Transverse colon (tissue), 4 donors: ENCODE measurements around the gene ADAT2. TPM values are rescaled to one million over a fixed set of nuclear protein-coding genes. Genes with fewer than 3 reads are reported as not detected.
"Not testable (repeated sequence)": the region's sequence is repeated elsewhere in the genome, so short reads cannot be mapped to it uniquely, and the experiment has no call there.

ENCODE experiments used
- DNase-seq: peaks from one replicate; pipeline ENCODE4 v3.0.0-alpha.2; 2019
- H3K27ac ChIP-seq, 4 donors: fragments of 200-600 bp; sonication (generic); 2 replicates each; pipeline ENCODE4 v1.5.1; 2016 to 2018; ENCODE audit warnings: inconsistent platforms in 4 of 4
- H3K27me3 ChIP-seq: fragments of 200-600 bp; sonication (generic); 2 replicates; pipeline ENCODE4 v1.5.1; 2017; ENCODE audit warnings: inconsistent platforms
- H3K36me3 ChIP-seq, 4 donors: fragments of 200-600 bp; sonication (generic); 2 replicates each; pipeline ENCODE4 v1.5.1; 2017 to 2019; ENCODE audit warnings: inconsistent platforms in 4 of 4
- H3K4me1 ChIP-seq, 4 donors: fragments of 200-600 bp; sonication (generic); 2 replicates each; pipeline ENCODE4 v1.5.1; 2017 to 2020; ENCODE audit warnings: inconsistent platforms in 4 of 4
- H3K4me3 ChIP-seq, 4 donors: fragments of 200-600 bp; sonication (generic); 1 replicate in 1 of 4; 2 replicates in 3 of 4; pipeline versions ENCODE4 v1.5.1 to v1.6.1; 2017 to 2019; ENCODE audit warnings: inconsistent platforms in 4 of 4
- H3K9me3 ChIP-seq, 2 donors: fragments of 200-600 bp; sonication (generic); 2 replicates each; pipeline ENCODE4 v1.5.1; 2017 to 2019; ENCODE audit warnings: inconsistent platforms in 2 of 2
- EP300 ChIP-seq: sonication (generic); formaldehyde crosslinking; IDR thresholded peaks from one replicate; pipeline ENCODE4 v1.6.1; 2017; ENCODE audit warnings: antibody characterized with exemption, low read depth
- POLR2A ChIP-seq: fragments of 450-650 bp; IDR thresholded peaks from one replicate; pipeline ENCODE4 v1.6.1; 2016; ENCODE audit warnings: antibody characterized with exemption, mild to moderate bottlenecking, moderate library complexity
- POLR2AphosphoS5 ChIP-seq, 3 donors: sonication (generic); formaldehyde crosslinking; IDR thresholded peaks; one replicate each; pipeline ENCODE4 v1.6.1; 2016; ENCODE audit warnings: antibody characterized with exemption in 3 of 3
- WGBS, 2 donors: methylation state at CpG; one replicate each; pipeline ENCODE4 v1.1.5; 2018; ENCODE audit warnings: low coverage in 1 of 2; 5-methylcytosine and 5-hydroxymethylcytosine counted together
- in situ Hi-C, 4 donors: fragments of 200-750 bp; cut with MboI; loops; one replicate each; pipeline versions ENCODE4 v1.15.0 to v1.15.1; 2017; ENCODE audit warnings: low sequenced_read_pairs in 3 of 4, low pct_ligation_motif_present in 1 of 4, low pct_unique_long_range_greater_than_20kb in 1 of 4
- intact Hi-C: fragments of 100-400 bp; cut with DNase I; formaldehyde crosslinking; loops from one replicate; pipeline ENCODE4 v1.15.1; 2023; ENCODE audit warnings: low total_unique reads
- total RNA-seq, 4 donors: library from RNA; depleted of rRNA; stranded (reverse); fragments of >200 nt; gene quantifications; one replicate each; pipeline ENCODE4 v1.1.0, GENCODE V29; 2016
- TF ChIP-seq, protein P1 (sequence below), 5 experiments: fragments of 200-600 bp in 3 of 5; fragments of 450-650 bp in 2 of 5; sonication (generic) in 3 of 5; IDR thresholded peaks; 1 replicate in 2 of 5; 2 replicates in 3 of 5; pipeline ENCODE4 v1.5.1; 2016 to 2017; ENCODE audit warnings: antibody characterized with exemption in 5 of 5, inconsistent platforms in 3 of 5, mild to moderate bottlenecking in 2 of 5, moderate library complexity in 1 of 5

The ADAT2 gene
- total RNA-seq, 4 donors from 2014 or later: 0.75 to 12.7 (median 9.7) TPM

DNA sequence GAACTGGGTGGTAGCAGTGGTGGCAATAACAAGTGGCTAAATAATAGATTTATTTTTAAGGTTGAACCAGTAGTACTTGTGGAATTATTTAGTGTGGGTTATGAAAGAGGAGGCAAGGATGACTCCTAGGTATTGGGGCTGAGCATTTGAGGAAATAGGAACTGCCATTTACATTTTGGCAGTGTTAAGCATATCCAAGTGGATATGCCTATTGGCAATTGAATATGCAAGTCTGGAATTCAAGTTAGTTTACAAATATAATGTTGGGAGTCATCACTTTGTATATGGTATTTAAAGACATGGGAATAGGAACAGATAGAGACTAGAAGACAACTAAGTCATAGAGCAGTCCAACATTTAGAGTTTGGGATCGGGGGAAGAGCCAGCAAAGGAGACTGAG lies 26.1 kb upstream of the ADAT2 start:
- intact Hi-C loops: no loop called here
- 83 to 100% methylated on average over 1 of the region's 1 CpG for WGBS, 2 donors
- H3K36me3 ChIP-seq: peaks cover 0 to 45% (median 7%) of the 10 kb centered on the region in 4 donors

DNA sequence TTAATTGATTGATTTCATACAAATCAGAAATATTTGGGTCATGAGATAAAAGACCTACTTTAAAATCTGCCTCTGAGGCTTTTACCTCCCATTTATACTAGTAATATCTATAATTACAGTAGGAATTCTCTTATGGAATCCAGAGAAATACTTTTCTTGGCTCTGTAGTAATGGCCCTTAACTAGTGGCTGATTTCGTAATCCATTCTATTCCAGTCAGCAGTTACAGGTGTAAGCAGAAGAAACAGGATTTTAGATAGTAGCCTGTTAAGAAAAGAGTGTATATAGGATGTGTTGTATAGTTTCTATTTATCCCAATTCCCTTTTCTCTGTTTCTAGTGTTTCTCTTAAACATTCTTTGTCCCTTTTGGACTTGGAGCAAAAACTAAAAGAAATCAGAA lies 21.3 kb upstream of the ADAT2 start:
- intact Hi-C loops: no loop called here
- H3K36me3 ChIP-seq: peaks cover 0 to 28% (median 4%) of the 10 kb centered on the region in 4 donors

More for the DNA sequence above, 26.1 kb upstream of the ADAT2 start:
- in situ Hi-C loops: no loop called here
- DNase-seq: no peak
- Histone ChIP-seq H3K4me1 (no peaks in the 10 kb centered on the region), H3K9me3 (no peaks in the 10 kb centered on the region), H3K4me3 (no peak overlapping the region), H3K27me3 (no peaks in the 10 kb centered on the region), H3K27ac (no peak overlapping the region)
- TF ChIP-seq POLR2A: no peak

DNA sequence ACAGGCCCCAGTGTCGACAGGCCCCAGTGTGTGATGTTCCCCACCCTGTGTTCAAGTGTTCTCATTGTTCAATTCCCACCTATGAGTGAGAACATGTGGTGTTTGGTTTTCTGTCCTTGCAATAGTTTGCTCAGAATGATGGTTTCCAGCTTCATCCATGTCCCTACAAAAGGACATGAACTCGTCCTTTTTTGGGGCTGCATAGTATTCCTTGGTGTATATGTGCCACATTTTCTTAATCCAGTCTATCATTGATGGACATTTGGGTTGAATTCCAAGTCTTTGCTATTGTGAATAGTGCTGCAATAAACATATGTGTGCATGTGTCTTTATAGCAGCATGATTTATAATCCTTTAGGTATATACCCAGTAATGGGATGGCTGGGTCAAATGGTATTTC lies 18.3 kb upstream of the ADAT2 start:
- intact Hi-C loops, H3K4me1 ChIP-seq, in situ Hi-C loops, DNase-seq, H3K27ac ChIP-seq, H3K27me3 ChIP-seq, H3K4me3 ChIP-seq, H3K9me3 ChIP-seq: not testable (repeated sequence)
- WGBS, 2 donors: 55 to 82% methylated on average over 1 of the region's 2 CpGs
- H3K36me3 ChIP-seq: peaks cover 0 to 25% (median 7%) of the 10 kb centered on the region in 4 donors

More for the DNA sequence above, 21.3 kb upstream of the ADAT2 start:
- Histone ChIP-seq H3K27ac (no peak overlapping the region), H3K4me1 (no peaks in the 10 kb centered on the region), H3K27me3 (no peaks in the 10 kb centered on the region), H3K4me3 (no peak overlapping the region), H3K9me3 (no peaks in the 10 kb centered on the region)
- DNase-seq: no peak
- in situ Hi-C loops: no loop called here
- TF ChIP-seq POLR2AphosphoS5 (IDR thresholded peaks at IDR 0.05): no peak
- TF ChIP-seq POLR2A: no peak
- TF ChIP-seq EP300: no peak
- TF ChIP-seq, protein P1, sequence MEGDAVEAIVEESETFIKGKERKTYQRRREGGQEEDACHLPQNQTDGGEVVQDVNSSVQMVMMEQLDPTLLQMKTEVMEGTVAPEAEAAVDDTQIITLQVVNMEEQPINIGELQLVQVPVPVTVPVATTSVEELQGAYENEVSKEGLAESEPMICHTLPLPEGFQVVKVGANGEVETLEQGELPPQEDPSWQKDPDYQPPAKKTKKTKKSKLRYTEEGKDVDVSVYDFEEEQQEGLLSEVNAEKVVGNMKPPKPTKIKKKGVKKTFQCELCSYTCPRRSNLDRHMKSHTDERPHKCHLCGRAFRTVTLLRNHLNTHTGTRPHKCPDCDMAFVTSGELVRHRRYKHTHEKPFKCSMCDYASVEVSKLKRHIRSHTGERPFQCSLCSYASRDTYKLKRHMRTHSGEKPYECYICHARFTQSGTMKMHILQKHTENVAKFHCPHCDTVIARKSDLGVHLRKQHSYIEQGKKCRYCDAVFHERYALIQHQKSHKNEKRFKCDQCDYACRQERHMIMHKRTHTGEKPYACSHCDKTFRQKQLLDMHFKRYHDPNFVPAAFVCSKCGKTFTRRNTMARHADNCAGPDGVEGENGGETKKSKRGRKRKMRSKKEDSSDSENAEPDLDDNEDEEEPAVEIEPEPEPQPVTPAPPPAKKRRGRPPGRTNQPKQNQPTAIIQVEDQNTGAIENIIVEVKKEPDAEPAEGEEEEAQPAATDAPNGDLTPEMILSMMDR (IDR thresholded peaks at IDR 0.05): no peak
- 59 to 100% methylated on average over 1 of the region's 1 CpG for WGBS, 2 donors

- TF ChIP-seq, protein P1 (IDR thresholded peaks at IDR 0.05): no peak
- TF ChIP-seq EP300 (no peak), POLR2A (no peak), POLR2AphosphoS5 (IDR thresholded peaks at IDR 0.05) (no peak)
- in situ Hi-C loops (no loop called here), intact Hi-C loops (no loop called here)
- Histone ChIP-seq H3K27me3 (no peaks in the 10 kb centered on the region), H3K27ac (no peak overlapping the region), H3K9me3 (no peaks in the 10 kb centered on the region), H3K36me3 (peaks cover 0 to 17% (median 6%) of the 10 kb centered on the region in 4 donors), H3K4me3 (no peak overlapping the region), H3K4me1 (no peaks in the 10 kb centered on the region)
- no peak for DNase-seq
These were observed 17.5 kb upstream of the ADAT2 start for GRCh38 chr6:143468026-143468425.

GRCh38 chr6:143465546-143465945 lies 15.1 kb upstream of the ADAT2 start:
- no peak for DNase-seq
- H3K27ac ChIP-seq: no peak overlapping the region
- no peak overlapping the region for H3K4me3 ChIP-seq
- no peaks in the 10 kb centered on the region for H3K9me3 ChIP-seq
- peaks cover 0 to 6% (median 0%) of the 10 kb centered on the region in 4 donors for H3K36me3 ChIP-seq
- no peaks in the 10 kb centered on the region for H3K27me3 ChIP-seq
- WGBS, 2 donors: 97 to 100% methylated on average over 2 of the region's 2 CpGs
- intact Hi-C loops: no loop called here
- in situ Hi-C loops: no loop called here
- H3K4me1 ChIP-seq: no peaks in the 10 kb centered on the region
- TF ChIP-seq, protein P1 (IDR thresholded peaks at IDR 0.05): no peak
- TF ChIP-seq POLR2A (no peak), EP300 (no peak), POLR2AphosphoS5 (IDR thresholded peaks at IDR 0.05) (no peak)
